NOMO-1 treated with DMSO at 0.1 percent for 48 hours (cell line): ENCODE measurements around the gene CFI.
A peak's percentile ranks its signal among the peaks of the same experiment; 100 is the strongest.

Experiments used
- DNase-seq: peaks from one replicate; lab custom pipeline; 2025; ENCODE audit not compliant: unreplicated experiment; lab: John Stamatoyannopoulos, UW

Gene CFI

GRCh38 chr4:109801895-109802319, at the start of gene CFI:
Gene CFI (minus strand): TSS chr4:109801999. CDS start chr4:109801971, 28 bp downstream.
- no peak for DNase-seq

GRCh38 chr4:109850601-109851000, 48.8 kb upstream of the CFI start:
- no peak for DNase-seq

- DNase-seq = no peak
These were observed 46.7 kb upstream of the CFI start for GRCh38 chr4:109848501-109848900.

- DNase-seq = no peak
These were observed 46.2 kb upstream of the CFI start, which contains the start of gene LRIT3 for GRCh38 chr4:109847896-109848442. Gene LRIT3 (plus strand): TSS chr4:109848107. CDS start chr4:109848202, 95 bp downstream.

GRCh38 chr4:109846395-109847098, 44.7 kb upstream of the CFI start:
- DNase-seq = no peak

- DNase-seq = no peak
These were observed 35.2 kb upstream of the CFI start for GRCh38 chr4:109836985-109837384.

- DNase-seq = no peak
These were observed 32.0 kb upstream of the CFI start for GRCh38 chr4:109833756-109834155.

- DNase-seq = no peak
These were observed 25.9 kb upstream of the CFI start, which contains the start of gene RRH for GRCh38 chr4:109827672-109828071. Gene RRH (plus strand): TSS chr4:109827972. CDS start chr4:109828028, 56 bp downstream.

- peak; percentile 26 for DNase-seq
These were observed 24.9 kb upstream of the CFI start for GRCh38 chr4:109826719-109827118.

- no peak for DNase-seq
These were observed 19.4 kb upstream of the CFI start for GRCh38 chr4:109821185-109821584.

- no peak for DNase-seq
These were observed 18.8 kb upstream of the CFI start for GRCh38 chr4:109820563-109820962.

GRCh38 chr4:109818268-109818667, 16.5 kb upstream of the CFI start:
- DNase-seq = no peak

- DNase-seq = no peak
These were observed 15.1 kb upstream of the CFI start for GRCh38 chr4:109816894-109817293.

GRCh38 chr4:109816082-109816442, 14.3 kb upstream of the CFI start:
- DNase-seq = no peak

- peak; percentile 96 for DNase-seq
These were observed 13.6 kb upstream of the CFI start, which contains the start of gene GAR1 for GRCh38 chr4:109815151-109816081. Gene GAR1 (plus strand): TSS chr4:109815762. CDS start chr4:109816165, 403 bp downstream.

- DNase-seq = peak; percentile 53
These were observed 9.9 kb upstream of the CFI start for GRCh38 chr4:109811707-109812106.

GRCh38 chr4:109810552-109811387, 9.0 kb upstream of the CFI start:
- DNase-seq = peak; percentile 32

GRCh38 chr4:109809655-109810054, 7.9 kb upstream of the CFI start:
- no peak for DNase-seq

GRCh38 chr4:109803924-109804571, 2.2 kb upstream of the CFI start:
- peak; percentile 28 for DNase-seq
